Hepatic stellate cell (primary cell): ENCODE data around the gene CCPG1.

Experiments
- DNase-seq: peaks from one replicate; pipeline ENCODE4 v3.0.0; 2011; ENCODE audit warnings: low spot score

The CCPG1 gene

GRCh38 chr15:55318588-55319494, 89.3 kb downstream of the CCPG1 start, which contains the start of the genes PIGB and PIGBOS1:
Gene PIGB (plus strand): TSS chr15:55319222. CDS start chr15:55319251, 29 bp downstream.
Gene PIGBOS1 (minus strand): TSS chr15:55319123. CDS start chr15:55317792, 1,331 bp downstream.
- DNase-seq: peak; percentile 86
